Upper lobe of right lung (tissue), 1 donor: Measurements from ENCODE around the gene ANKS3. TPM values are rescaled to one million over a fixed set of nuclear protein-coding genes. Genes with fewer than 3 reads are reported as not detected.

Experiments used
- ATAC-seq: fragments of 200-7000 bp; cut with Tn5 transposase; one replicate; pipeline ENCODE4 v1.9.1; 2020; ENCODE audit warnings: mild to moderate bottlenecking, moderate library complexity
- DNase-seq: peaks from one replicate; pipeline ENCODE4 v3.0.0-alpha.2; 2020
- H3K27ac ChIP-seq: fragments of 200-600 bp; one replicate; pipeline ENCODE4 v1.8.0; 2022
- H3K27me3 ChIP-seq: fragments of 200-600 bp; one replicate; pipeline ENCODE4 v1.8.0; 2022; ENCODE audit warnings: mild to moderate bottlenecking
- H3K36me3 ChIP-seq: fragments of 200-600 bp; one replicate; pipeline ENCODE4 v1.8.0; 2022
- H3K4me1 ChIP-seq: fragments of 200-600 bp; one replicate; pipeline ENCODE4 v1.8.0; 2022
- H3K4me3 ChIP-seq: fragments of 200-600 bp; one replicate; pipeline ENCODE4 v1.8.0; 2022; ENCODE audit warnings: mild to moderate bottlenecking
- H3K9me3 ChIP-seq: fragments of 200-600 bp; one replicate; pipeline ENCODE4 v1.8.0; 2022
- intact Hi-C: fragments of 100-400 bp; cut with DNase I; formaldehyde crosslinking; loops from one replicate; pipeline ENCODE4 v1.11.0; 2022
- total RNA-seq: library from RNA; stranded (reverse); fragmentation: NEBNext Ultra II Directional; extraction: Animal tissue kit (Norgen Biotek cat#: 25700); gene quantifications from one replicate; pipeline ENCODE4 v1.2.1, GENCODE V29; 2021
- TF ChIP-seq, protein P1 (sequence below): fragments of 200-600 bp; IDR thresholded peaks from one replicate; pipeline ENCODE4 v1.8.0; 2022; ENCODE audit warnings: antibody characterized with exemption
- donor health status: DM: no; HTN: yes; CAD: no; lungs with severe emphysema.

Gene ANKS3
- total RNA-seq, 1 donor from 2014 or later: 20.6 TPM

DNA sequence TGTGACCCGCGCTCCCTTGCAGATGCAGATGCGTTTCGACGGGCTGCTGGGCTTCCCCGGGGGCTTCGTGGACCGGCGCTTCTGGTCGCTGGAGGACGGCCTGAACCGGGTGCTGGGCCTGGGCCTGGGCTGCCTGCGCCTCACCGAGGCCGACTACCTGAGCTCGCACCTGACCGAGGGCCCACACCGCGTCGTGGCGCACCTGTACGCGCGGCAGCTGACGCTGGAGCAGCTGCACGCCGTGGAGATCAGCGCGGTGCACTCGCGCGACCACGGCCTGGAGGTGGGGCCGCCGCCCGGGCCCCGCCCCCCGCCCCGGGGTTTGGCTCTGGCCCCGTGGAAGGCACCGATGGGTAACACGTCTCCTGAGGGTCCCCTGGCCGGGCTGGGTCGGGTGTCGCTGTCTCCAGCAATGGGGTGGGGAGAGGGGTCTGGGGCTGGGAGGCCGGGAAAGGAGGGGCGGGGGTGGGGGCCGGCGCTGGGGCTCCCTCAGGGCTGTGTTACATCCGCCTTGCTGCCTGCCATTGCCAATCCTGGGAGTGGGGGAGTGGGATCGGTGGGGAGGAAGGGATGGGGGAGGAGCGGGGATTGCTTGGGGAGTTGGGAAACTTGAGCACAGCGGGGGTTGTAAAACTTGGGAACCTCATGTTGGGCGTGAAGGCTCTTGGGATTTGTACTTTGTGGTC is 40.0 kb downstream of the ANKS3 start:
- Histone ChIP-seq H3K9me3 (no peaks in the 10 kb centered on the region), H3K27ac (peak overlapping the region; percentile 88), H3K4me3 (peak overlapping the region; percentile 87), H3K4me1 (peaks cover 17% of the 10 kb centered on the region), H3K36me3 (peaks cover 33% of the 10 kb centered on the region), H3K27me3 (no peaks in the 10 kb centered on the region)
- TF ChIP-seq, protein P1, sequence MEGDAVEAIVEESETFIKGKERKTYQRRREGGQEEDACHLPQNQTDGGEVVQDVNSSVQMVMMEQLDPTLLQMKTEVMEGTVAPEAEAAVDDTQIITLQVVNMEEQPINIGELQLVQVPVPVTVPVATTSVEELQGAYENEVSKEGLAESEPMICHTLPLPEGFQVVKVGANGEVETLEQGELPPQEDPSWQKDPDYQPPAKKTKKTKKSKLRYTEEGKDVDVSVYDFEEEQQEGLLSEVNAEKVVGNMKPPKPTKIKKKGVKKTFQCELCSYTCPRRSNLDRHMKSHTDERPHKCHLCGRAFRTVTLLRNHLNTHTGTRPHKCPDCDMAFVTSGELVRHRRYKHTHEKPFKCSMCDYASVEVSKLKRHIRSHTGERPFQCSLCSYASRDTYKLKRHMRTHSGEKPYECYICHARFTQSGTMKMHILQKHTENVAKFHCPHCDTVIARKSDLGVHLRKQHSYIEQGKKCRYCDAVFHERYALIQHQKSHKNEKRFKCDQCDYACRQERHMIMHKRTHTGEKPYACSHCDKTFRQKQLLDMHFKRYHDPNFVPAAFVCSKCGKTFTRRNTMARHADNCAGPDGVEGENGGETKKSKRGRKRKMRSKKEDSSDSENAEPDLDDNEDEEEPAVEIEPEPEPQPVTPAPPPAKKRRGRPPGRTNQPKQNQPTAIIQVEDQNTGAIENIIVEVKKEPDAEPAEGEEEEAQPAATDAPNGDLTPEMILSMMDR: no peak
- intact Hi-C loops: no loop called here
- ATAC-seq (peak; percentile 50), DNase-seq (peak; percentile 79)

DNA sequence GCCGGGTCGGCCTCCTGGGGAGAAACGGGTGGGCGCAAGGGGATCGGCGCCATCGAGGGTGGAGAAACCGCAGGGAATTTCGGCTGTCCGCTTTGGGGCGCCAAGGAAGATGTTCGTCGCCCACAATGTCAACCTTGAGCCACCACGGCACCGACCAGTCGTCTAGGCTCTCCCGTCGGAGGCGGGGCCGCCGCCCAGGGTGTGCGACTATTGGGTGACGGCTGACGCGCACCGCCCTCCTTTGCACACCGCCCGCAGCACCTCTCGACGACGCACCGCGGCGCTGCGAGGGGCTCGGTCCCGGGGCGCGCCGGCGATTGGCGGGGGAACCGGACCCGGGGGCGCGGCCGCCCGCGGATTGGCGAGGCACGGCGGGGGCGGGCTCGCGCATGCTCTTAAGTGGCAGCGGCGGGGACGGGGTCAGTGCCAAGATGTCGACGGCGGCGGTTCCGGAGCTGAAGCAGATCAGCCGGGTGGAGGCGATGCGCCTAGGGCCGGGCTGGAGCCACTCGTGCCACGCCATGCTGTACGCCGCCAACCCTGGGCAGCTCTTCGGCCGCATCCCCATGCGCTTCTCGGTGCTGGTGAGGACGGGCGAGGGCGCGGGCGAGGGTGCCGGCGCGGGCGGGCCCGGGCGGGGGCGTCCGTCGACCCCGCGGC is 40.6 kb downstream of the ANKS3 start, which contains the start of gene NUDT16L1:
TSS of gene NUDT16L1 (plus strand) at position 267 of the 660 bp plus-strand sequence. CDS start at position 432, 165 bp downstream.
- ATAC-seq (peak; percentile 95), DNase-seq (peak; percentile 99)
- H3K27ac ChIP-seq: peak within 1 kb of the TSS; percentile 88
- peaks cover 17% of the 10 kb centered on the region for H3K4me1 ChIP-seq
- H3K4me3 ChIP-seq: peak within 1 kb of the TSS; percentile 87
- peaks cover 32% of the 10 kb centered on the region for H3K36me3 ChIP-seq
- intact Hi-C loops: no loop called here
- H3K27me3 ChIP-seq: no peaks in the 10 kb centered on the region
- TF ChIP-seq, protein P1: peak; percentile 28
- H3K9me3 ChIP-seq: no peaks in the 10 kb centered on the region

DNA sequence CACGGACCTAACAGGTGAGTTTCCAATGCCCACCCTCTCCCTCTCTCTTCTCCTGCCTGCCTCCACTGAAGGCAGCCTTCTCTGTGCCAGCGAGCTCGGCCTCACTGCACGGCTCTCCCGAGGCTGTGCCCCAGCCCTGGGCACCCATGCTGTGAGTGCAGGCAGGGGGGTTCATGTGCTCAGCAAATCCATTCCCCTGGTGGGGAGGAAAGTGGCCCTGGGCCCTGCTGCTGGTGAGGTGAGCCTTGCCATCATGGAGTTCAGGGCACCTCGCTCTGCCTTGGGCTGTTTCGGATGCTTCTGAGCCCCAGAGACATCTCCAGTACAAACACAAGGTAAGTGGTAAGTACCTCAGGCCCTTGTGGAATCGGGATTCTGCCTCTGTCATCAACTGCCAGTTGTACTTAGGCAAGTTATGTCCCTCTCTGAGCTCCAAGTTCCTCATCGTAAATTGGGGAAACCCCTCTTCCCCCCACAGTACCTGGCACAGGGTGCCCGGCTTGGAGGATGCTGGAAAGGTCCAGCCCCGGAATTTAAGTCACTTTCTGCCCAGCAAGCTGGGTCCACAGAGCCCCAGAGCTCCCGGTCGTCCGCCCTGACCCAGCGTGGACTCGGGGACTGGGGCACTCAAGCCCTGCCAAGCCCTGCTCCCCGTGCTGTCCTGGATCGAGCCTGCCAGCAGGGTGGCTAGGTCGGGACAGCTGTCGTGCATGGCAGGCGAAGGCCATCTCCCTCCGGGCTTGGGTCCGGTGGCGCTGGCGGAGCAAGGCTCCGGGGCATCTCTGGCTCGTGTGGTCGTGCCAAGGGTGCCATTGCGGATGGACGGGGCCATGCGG is 41.4 kb downstream of the ANKS3 start:
- Histone ChIP-seq H3K27me3 (no peaks in the 10 kb centered on the region), H3K36me3 (peaks cover 32% of the 10 kb centered on the region), H3K4me1 (peaks cover 17% of the 10 kb centered on the region), H3K9me3 (no peaks in the 10 kb centered on the region), H3K4me3 (peak overlapping the region; percentile 87), H3K27ac (peak overlapping the region; percentile 68)
- intact Hi-C loops: no loop called here
- ATAC-seq (peak; percentile 1), DNase-seq (no peak)
- TF ChIP-seq, protein P1: no peak

DNA sequence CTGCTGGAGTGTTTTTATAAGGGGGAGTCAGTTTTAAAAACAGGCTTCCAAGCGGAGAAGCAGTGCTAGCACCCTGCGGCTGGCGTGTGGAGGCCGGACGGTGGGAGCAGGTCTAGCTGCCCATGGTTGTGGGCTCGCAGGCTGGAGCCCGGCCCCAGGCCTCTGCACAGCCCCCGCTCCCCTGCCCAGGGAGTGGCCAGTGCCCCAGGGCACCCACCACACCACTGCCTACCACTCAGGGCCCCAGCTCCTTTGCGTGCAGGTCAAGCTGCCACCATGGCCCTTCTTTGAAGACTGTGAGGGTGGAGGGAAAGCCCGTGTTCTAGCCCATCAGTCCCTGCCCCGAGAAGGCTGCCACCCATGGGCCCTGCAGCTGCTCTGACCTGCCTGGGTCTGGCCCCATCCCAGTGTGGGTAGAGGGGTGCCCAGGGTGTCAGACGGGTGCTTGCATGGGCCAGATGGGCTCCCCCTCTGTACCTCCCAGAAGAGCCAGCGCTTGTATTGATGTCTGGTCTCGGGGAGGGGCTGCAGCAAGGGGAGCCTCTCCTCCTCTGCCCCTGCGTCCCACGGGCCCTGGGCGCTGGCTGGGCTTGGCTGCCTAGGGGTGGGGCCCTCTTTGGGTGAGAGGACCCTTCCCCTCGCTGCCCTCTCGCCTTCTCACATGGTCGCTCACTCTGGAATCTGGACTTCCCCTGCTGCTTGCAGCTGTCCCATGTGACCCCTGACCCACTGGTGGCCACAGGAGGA is 42.2 kb downstream of the ANKS3 start:
- Histone ChIP-seq H3K27me3 (no peaks in the 10 kb centered on the region), H3K36me3 (peaks cover 28% of the 10 kb centered on the region), H3K27ac (no peak overlapping the region), H3K4me3 (no peak overlapping the region), H3K9me3 (no peaks in the 10 kb centered on the region), H3K4me1 (peaks cover 17% of the 10 kb centered on the region)
- TF ChIP-seq, protein P1: no peak
- intact Hi-C loops: no loop called here
- ATAC-seq (no peak), DNase-seq (peak; percentile 62)
